ENCODE data around the gene ZNF467. TPM values are rescaled to one million over a fixed set of nuclear protein-coding genes. Genes with fewer than 3 reads are reported as not detected.

ZNF467 gene
- total and polyA plus RNA-seq, 2 experiments from 2014 or later: 0.10 to 0.40 TPM

DNA sequence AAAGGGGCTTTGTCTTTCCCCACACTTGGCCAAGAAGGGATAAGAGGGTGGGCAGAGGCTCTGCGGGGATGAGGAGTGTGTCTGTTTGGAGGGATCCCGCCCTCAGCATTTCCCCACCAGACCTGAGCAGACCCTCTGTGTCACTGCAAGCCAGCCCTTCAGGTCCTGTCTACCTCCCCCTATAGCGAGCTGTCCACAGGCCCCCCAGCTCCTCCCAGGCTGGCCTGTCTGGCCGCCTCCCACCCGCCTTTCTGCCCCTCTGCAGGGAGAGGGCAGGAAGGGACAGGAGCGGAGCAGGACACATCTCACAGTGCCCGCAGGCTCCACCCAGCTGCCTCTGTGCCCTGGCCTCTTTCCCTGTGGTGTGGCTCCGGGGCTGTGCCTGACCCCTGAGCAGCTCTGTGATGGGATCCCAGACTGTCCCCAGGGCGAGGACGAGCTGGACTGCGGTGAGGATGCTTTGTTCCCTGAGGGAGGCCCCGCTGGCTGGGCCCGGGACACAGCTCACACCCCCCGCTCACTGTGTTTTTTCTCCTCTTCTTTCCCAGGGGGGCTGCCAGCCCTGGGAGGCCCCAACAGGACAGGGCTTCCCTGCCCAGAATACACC, 17.5 kb upstream of the ZNF467 start:
- Histone ChIP-seq H3F3A (replicated peaks; ENCODE audit: low read depth) (no peaks in the 10 kb centered on the region), H3K36me3 (ENCODE audit: insufficient read depth) (no peaks in the 10 kb centered on the region), H4K20me1 (replicated peaks; ENCODE audit: insufficient read depth) (no peaks in the 10 kb centered on the region), H3K79me2 (replicated peaks; ENCODE audit: insufficient read depth) (no peaks in the 10 kb centered on the region), H3K4me1 (ENCODE audit: insufficient read depth) (no peaks in the 10 kb centered on the region), H3K27me3 (ENCODE audit: insufficient read depth) (peaks cover 28% of the 10 kb centered on the region), H3K4me3 (peak overlapping the region; percentile 53), H3K4me2 (peak overlapping the region; percentile 79), H3K27ac (ENCODE audit: low read depth) (no peak overlapping the region), H3K9me2 (ENCODE audit: insufficient read depth) (no peaks in the 10 kb centered on the region), H2AFZ (peak overlapping the region; percentile 92; the same call in 1 of the 2 replicates)
- TF ChIP-seq, protein P1, sequence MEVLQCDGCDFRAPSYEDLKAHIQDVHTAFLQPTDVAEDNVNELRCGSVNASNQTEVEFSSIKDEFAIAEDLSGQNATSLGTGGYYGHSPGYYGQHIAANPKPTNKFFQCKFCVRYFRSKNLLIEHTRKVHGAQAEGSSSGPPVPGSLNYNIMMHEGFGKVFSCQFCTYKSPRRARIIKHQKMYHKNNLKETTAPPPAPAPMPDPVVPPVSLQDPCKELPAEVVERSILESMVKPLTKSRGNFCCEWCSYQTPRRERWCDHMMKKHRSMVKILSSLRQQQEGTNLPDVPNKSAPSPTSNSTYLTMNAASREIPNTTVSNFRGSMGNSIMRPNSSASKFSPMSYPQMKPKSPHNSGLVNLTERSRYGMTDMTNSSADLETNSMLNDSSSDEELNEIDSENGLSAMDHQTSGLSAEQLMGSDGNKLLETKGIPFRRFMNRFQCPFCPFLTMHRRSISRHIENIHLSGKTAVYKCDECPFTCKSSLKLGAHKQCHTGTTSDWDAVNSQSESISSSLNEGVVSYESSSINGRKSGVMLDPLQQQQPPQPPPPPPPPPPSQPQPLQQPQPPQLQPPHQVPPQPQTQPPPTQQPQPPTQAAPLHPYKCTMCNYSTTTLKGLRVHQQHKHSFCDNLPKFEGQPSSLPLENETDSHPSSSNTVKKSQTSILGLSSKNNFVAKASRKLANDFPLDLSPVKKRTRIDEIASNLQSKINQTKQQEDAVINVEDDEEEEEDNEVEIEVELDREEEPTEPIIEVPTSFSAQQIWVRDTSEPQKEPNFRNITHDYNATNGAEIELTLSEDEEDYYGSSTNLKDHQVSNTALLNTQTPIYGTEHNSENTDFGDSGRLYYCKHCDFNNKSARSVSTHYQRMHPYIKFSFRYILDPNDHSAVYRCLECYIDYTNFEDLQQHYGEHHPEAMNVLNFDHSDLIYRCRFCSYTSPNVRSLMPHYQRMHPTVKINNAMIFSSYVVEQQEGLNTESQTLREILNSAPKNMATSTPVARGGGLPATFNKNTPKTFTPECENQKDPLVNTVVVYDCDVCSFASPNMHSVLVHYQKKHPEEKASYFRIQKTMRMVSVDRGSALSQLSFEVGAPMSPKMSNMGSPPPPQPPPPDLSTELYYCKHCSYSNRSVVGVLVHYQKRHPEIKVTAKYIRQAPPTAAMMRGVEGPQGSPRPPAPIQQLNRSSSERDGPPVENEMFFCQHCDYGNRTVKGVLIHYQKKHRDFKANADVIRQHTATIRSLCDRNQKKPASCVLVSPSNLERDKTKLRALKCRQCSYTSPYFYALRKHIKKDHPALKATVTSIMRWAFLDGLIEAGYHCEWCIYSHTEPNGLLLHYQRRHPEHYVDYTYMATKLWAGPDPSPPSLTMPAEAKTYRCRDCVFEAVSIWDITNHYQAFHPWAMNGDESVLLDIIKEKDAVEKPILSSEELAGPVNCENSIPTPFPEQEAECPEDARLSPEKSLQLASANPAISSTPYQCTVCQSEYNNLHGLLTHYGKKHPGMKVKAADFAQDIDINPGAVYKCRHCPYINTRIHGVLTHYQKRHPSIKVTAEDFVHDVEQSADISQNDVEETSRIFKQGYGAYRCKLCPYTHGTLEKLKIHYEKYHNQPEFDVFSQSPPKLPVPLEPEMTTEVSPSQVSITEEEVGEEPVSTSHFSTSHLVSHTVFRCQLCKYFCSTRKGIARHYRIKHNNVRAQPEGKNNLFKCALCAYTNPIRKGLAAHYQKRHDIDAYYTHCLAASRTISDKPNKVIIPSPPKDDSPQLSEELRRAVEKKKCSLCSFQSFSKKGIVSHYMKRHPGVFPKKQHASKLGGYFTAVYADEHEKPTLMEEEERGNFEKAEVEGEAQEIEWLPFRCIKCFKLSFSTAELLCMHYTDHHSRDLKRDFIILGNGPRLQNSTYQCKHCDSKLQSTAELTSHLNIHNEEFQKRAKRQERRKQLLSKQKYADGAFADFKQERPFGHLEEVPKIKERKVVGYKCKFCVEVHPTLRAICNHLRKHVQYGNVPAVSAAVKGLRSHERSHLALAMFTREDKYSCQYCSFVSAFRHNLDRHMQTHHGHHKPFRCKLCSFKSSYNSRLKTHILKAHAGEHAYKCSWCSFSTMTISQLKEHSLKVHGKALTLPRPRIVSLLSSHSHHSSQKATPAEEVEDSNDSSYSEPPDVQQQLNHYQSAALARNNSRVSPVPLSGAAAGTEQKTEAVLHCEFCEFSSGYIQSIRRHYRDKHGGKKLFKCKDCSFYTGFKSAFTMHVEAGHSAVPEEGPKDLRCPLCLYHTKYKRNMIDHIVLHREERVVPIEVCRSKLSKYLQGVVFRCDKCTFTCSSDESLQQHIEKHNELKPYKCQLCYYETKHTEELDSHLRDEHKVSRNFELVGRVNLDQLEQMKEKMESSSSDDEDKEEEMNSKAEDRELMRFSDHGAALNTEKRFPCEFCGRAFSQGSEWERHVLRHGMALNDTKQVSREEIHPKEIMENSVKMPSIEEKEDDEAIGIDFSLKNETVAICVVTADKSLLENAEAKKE (CRISPR knock-in tag; IDR thresholded peaks at IDR 0.05): no peak
- TF ChIP-seq EZH2 (IDR thresholded peaks at IDR 0.05; ENCODE audit: low read depth, unreplicated experiment) (no peak), NANOG (IDR thresholded peaks at IDR 0.05; ENCODE audit: borderline replicate concordance) (no peak), STAT1 (IDR thresholded peaks at IDR 0.05; ENCODE audit: unreplicated experiment) (no peak), EZH2phosphoT487 (IDR thresholded peaks at IDR 0.05; ENCODE audit: unreplicated experiment) (no peak), POLR2AphosphoS5 (IDR thresholded peaks at IDR 0.05; ENCODE audit: low read depth) (no peak), ZNF114 (CRISPR knock-in tag; IDR thresholded peaks at IDR 0.05) (no peak), JUNB (IDR thresholded peaks at IDR 0.05; ENCODE audit: unreplicated experiment) (no peak), CREB1 (CRISPR knock-in tag; IDR thresholded peaks at IDR 0.05; ENCODE audit: low read depth) (no peak), ZNF331 (CRISPR knock-in tag; IDR thresholded peaks at IDR 0.05; ENCODE audit: low read depth) (no peak)
- TF ChIP-seq, protein P2, sequence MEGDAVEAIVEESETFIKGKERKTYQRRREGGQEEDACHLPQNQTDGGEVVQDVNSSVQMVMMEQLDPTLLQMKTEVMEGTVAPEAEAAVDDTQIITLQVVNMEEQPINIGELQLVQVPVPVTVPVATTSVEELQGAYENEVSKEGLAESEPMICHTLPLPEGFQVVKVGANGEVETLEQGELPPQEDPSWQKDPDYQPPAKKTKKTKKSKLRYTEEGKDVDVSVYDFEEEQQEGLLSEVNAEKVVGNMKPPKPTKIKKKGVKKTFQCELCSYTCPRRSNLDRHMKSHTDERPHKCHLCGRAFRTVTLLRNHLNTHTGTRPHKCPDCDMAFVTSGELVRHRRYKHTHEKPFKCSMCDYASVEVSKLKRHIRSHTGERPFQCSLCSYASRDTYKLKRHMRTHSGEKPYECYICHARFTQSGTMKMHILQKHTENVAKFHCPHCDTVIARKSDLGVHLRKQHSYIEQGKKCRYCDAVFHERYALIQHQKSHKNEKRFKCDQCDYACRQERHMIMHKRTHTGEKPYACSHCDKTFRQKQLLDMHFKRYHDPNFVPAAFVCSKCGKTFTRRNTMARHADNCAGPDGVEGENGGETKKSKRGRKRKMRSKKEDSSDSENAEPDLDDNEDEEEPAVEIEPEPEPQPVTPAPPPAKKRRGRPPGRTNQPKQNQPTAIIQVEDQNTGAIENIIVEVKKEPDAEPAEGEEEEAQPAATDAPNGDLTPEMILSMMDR (conservative IDR thresholded peaks at IDR 0.05; ENCODE audit: low read depth in 2 of 2): no peak
- TF ChIP-seq, protein P3, sequence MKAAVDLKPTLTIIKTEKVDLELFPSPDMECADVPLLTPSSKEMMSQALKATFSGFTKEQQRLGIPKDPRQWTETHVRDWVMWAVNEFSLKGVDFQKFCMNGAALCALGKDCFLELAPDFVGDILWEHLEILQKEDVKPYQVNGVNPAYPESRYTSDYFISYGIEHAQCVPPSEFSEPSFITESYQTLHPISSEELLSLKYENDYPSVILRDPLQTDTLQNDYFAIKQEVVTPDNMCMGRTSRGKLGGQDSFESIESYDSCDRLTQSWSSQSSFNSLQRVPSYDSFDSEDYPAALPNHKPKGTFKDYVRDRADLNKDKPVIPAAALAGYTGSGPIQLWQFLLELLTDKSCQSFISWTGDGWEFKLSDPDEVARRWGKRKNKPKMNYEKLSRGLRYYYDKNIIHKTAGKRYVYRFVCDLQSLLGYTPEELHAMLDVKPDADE (IDR thresholded peaks at IDR 0.05): no peak
- TF ChIP-seq, protein P4, sequence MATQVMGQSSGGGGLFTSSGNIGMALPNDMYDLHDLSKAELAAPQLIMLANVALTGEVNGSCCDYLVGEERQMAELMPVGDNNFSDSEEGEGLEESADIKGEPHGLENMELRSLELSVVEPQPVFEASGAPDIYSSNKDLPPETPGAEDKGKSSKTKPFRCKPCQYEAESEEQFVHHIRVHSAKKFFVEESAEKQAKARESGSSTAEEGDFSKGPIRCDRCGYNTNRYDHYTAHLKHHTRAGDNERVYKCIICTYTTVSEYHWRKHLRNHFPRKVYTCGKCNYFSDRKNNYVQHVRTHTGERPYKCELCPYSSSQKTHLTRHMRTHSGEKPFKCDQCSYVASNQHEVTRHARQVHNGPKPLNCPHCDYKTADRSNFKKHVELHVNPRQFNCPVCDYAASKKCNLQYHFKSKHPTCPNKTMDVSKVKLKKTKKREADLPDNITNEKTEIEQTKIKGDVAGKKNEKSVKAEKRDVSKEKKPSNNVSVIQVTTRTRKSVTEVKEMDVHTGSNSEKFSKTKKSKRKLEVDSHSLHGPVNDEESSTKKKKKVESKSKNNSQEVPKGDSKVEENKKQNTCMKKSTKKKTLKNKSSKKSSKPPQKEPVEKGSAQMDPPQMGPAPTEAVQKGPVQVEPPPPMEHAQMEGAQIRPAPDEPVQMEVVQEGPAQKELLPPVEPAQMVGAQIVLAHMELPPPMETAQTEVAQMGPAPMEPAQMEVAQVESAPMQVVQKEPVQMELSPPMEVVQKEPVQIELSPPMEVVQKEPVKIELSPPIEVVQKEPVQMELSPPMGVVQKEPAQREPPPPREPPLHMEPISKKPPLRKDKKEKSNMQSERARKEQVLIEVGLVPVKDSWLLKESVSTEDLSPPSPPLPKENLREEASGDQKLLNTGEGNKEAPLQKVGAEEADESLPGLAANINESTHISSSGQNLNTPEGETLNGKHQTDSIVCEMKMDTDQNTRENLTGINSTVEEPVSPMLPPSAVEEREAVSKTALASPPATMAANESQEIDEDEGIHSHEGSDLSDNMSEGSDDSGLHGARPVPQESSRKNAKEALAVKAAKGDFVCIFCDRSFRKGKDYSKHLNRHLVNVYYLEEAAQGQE (IDR thresholded peaks at IDR 0.05; ENCODE audit: unreplicated experiment): no peak
- DNase-seq (ENCODE audit: low spot score): no peak
- Mint-ChIP-seq H3K4me3 (peak overlapping the region; percentile 61), H3K36me3 (ENCODE audit: low read depth) (no peaks in the 10 kb centered on the region), H3K27me3 (ENCODE audit: insufficient read depth, low read depth, poor library complexity) (peaks cover 37% of the 10 kb centered on the region), H3K27ac (no peak overlapping the region), H3K9me3 (no peaks in the 10 kb centered on the region), H3K4me1 (peaks cover 11% of the 10 kb centered on the region)
- no peak for ATAC-seq
